Mucosa of descending colon (tissue), 3 donors: ENCODE data around the gene BRD4. TPM values are rescaled to one million over a fixed set of nuclear protein-coding genes. Genes with fewer than 3 reads are reported as not detected.

ENCODE experiments used
- ATAC-seq: fragments of 200-7000 bp; cut with Tn5 transposase; one replicate; pipeline ENCODE4 v1.9.1; 2020; ENCODE audit warnings: mild to moderate bottlenecking, moderate library complexity
- DNase-seq, 3 donors: peaks; one replicate each; pipeline ENCODE4 v3.0.0-alpha.2; 2020
- H3K36me3 ChIP-seq: fragments of 200-600 bp; one replicate; pipeline ENCODE4 v1.8.0; 2021; ENCODE audit warnings: low read depth, mild to moderate bottlenecking
- H3K4me1 ChIP-seq: fragments of 200-600 bp; one replicate; pipeline ENCODE4 v1.8.0; 2021; ENCODE audit warnings: low read depth, mild to moderate bottlenecking
- H3K4me3 ChIP-seq: fragments of 200-600 bp; one replicate; pipeline ENCODE4 v1.8.0; 2021; ENCODE audit warnings: mild to moderate bottlenecking
- H3K9me3 ChIP-seq: fragments of 200-600 bp; one replicate; pipeline ENCODE4 v1.8.0; 2021; ENCODE audit warnings: mild to moderate bottlenecking
- CTCF ChIP-seq: fragments of 200-600 bp; IDR thresholded peaks from one replicate; pipeline ENCODE4 v1.8.0; 2022; ENCODE audit warnings: antibody characterized with exemption, mild to moderate bottlenecking
- intact Hi-C, 2 donors: fragments of 100-400 bp; cut with DNase I in 1 of 2; cut with micrococcal nuclease in 1 of 2; formaldehyde crosslinking; loops; one replicate each; pipeline versions ENCODE4 v1.11.0 to v1.11.1; 2022; cut with DNase I, micrococcal nuclease
- total RNA-seq, 3 donors: library from RNA; stranded (reverse); fragmentation: NEBNext Ultra II Directional in 2 of 3; extraction: Animal tissue kit (Norgen Biotek cat#: 25700) in 2 of 3; gene quantifications; one replicate each; pipeline versions ENCODE4 v1.2.1 to v1.2.4, GENCODE V29; 2021 to 2023
- donor health status: DM: no; HTN: no; CAD: no; lungs with moderate emphysema.
- donor health status: DM: no; HTN: no; CAD: no.
- donor health status: DM: no; HTN: yes; CAD: no.

BRD4 gene
- total RNA-seq, 3 donors from 2014 or later = 78.3 to 104 (median 82.6) TPM

GRCh38 chr19:15372470-15372869 is 40.1 kb upstream of the BRD4 start:
- no peak for TF ChIP-seq CTCF
- Histone ChIP-seq H3K4me1 (peaks cover 7% of the 10 kb centered on the region), H3K4me3 (no peak overlapping the region), H3K36me3 (peaks cover 30% of the 10 kb centered on the region), H3K9me3 (no peaks in the 10 kb centered on the region)
- intact Hi-C loops = no loop called here
- DNase-seq = no peak
- no peak for ATAC-seq

GRCh38 chr19:15371786-15372380 is 39.5 kb upstream of the BRD4 start:
- DNase-seq (peak in 2 of 3 donors; percentile 17 to 36), ATAC-seq (no peak)
- Histone ChIP-seq H3K9me3 (no peaks in the 10 kb centered on the region), H3K4me1 (peaks cover under 1% of the 10 kb centered on the region), H3K4me3 (no peak overlapping the region), H3K36me3 (peaks cover 30% of the 10 kb centered on the region)
- intact Hi-C loops = no loop called here
- no peak for TF ChIP-seq CTCF

GRCh38 chr19:15371119-15371518 is 38.8 kb upstream of the BRD4 start:
- peaks cover 30% of the 10 kb centered on the region for H3K36me3 ChIP-seq
- no peaks in the 10 kb centered on the region for H3K9me3 ChIP-seq
- no peaks in the 10 kb centered on the region for H3K4me1 ChIP-seq
- no peak for TF ChIP-seq CTCF
- ATAC-seq (no peak), DNase-seq (peak in 2 of 3 donors; percentile 10 to 15)
- no peak overlapping the region for H3K4me3 ChIP-seq
- intact Hi-C loops = no loop called here

- ATAC-seq = no peak
- Histone ChIP-seq H3K36me3 (peaks cover 30% of the 10 kb centered on the region), H3K4me1 (no peaks in the 10 kb centered on the region), H3K9me3 (no peaks in the 10 kb centered on the region), H3K4me3 (no peak overlapping the region)
- no peak for DNase-seq
- intact Hi-C loops = no loop called here
- no peak for TF ChIP-seq CTCF
These were observed 37.2 kb upstream of the BRD4 start for GRCh38 chr19:15369594-15369891.

- Histone ChIP-seq H3K4me3 (no peak overlapping the region), H3K9me3 (no peaks in the 10 kb centered on the region), H3K36me3 (peaks cover 30% of the 10 kb centered on the region), H3K4me1 (no peaks in the 10 kb centered on the region)
- intact Hi-C loops = no loop called here
- TF ChIP-seq CTCF = no peak
- ATAC-seq (no peak), DNase-seq (no peak)
These were observed 36.7 kb upstream of the BRD4 start for GRCh38 chr19:15368798-15369593.
